AG04450 (cell line): Measurements from ENCODE around the gene SDC4. TPM values are rescaled to one million over a fixed set of nuclear protein-coding genes. Genes with fewer than 3 reads are reported as not detected.

Source experiments
- CTCF ChIA-PET: fragments of 300-600, 350-600 bp; formaldehyde crosslinking; extraction: SDS; loops from one replicate; lab custom pipeline; 2022; ENCODE audit warnings: antibody characterized with exemption, inconsistent platforms; lab: Charles Lee
- POLR2A ChIA-PET: fragments of 350-600 bp; formaldehyde crosslinking; extraction: SDS; loops from one replicate; lab custom pipeline; 2021; ENCODE audit warnings: antibody characterized with exemption, inconsistent platforms; lab: Yijun Ruan, JAX
- DNase-seq: peaks from one replicate; pipeline ENCODE4 v3.0.0-alpha.2; 2011; ENCODE audit warnings: low read depth, low spot score
- H3K27ac ChIP-seq: one replicate; pipeline ENCODE4 v1.5.1; 2012; ENCODE audit warnings: low read depth, low read length, control low read depth
- H3K27me3 ChIP-seq: one replicate; pipeline ENCODE4 v1.6.0; 2012; ENCODE audit warnings: low read length; ENCODE audit not compliant: control insufficient read depth, insufficient read depth
- H3K4me3 ChIP-seq: 2 replicates; pipeline ENCODE4 v1.5.1; 2011; ENCODE audit warnings: mild to moderate bottlenecking, low read depth, low read length, control low read depth
- H3K9me3 ChIP-seq: 2 replicates; pipeline ENCODE4 v1.5.1; 2012; ENCODE audit warnings: low read length; ENCODE audit not compliant: control insufficient read depth, insufficient read depth
- polyA plus RNA-seq: library from polyadenylated mRNA; depleted of rRNA; stranded (reverse); fragments of >200 nt; gene quantifications from 2 replicates; pipeline ENCODE4 v1.2.3, GENCODE V29; 2011
- TF ChIP-seq, protein P1 (sequence below): IDR thresholded peaks from 2 replicates; pipeline ENCODE4 v1.5.1; 2011; ENCODE audit warnings: low read depth, low read length, control low read depth, inconsistent platforms

Gene SDC4
- polyA plus RNA-seq, 1 experiment: 177 TPM

DNA sequence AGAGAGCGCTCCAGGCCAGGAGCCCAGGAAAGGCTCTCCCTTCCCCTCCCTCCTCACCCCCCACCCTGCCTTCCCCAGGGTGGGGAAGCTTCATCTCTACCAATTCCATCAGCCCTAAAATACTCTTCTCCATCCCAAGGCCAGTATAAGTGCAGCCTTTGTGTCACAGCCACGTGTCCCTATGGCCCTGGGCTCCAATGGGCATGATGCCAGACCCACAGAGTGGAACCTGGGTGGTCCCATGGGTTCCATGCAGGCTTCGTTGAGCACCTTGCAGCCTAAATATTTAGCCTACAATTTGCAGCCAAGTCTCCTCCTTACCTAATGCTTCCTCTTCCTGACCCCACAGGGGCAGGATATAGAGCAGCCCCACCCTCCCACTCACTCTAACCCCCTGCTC is 39.1 kb downstream of the SDC4 start:
- Histone ChIP-seq H3K27me3 (peaks cover 43% of the 10 kb centered on the region), H3K4me3 (no peak overlapping the region), H3K27ac (no peak overlapping the region), H3K9me3 (peaks cover 4% of the 10 kb centered on the region; the same call in 1 of the 2 replicates)
- POLR2A ChIA-PET: no interaction called here
- TF ChIP-seq, protein P1, sequence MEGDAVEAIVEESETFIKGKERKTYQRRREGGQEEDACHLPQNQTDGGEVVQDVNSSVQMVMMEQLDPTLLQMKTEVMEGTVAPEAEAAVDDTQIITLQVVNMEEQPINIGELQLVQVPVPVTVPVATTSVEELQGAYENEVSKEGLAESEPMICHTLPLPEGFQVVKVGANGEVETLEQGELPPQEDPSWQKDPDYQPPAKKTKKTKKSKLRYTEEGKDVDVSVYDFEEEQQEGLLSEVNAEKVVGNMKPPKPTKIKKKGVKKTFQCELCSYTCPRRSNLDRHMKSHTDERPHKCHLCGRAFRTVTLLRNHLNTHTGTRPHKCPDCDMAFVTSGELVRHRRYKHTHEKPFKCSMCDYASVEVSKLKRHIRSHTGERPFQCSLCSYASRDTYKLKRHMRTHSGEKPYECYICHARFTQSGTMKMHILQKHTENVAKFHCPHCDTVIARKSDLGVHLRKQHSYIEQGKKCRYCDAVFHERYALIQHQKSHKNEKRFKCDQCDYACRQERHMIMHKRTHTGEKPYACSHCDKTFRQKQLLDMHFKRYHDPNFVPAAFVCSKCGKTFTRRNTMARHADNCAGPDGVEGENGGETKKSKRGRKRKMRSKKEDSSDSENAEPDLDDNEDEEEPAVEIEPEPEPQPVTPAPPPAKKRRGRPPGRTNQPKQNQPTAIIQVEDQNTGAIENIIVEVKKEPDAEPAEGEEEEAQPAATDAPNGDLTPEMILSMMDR: no peak
- DNase-seq: no peak
- CTCF ChIA-PET: interaction anchor here (1.1 to 2.3 kb wide), 4 partner anchors 10 to 462 kb away, joined by 3 to 10 read pairs (median 4); no protein-coding TSS in a partner anchor

DNA sequence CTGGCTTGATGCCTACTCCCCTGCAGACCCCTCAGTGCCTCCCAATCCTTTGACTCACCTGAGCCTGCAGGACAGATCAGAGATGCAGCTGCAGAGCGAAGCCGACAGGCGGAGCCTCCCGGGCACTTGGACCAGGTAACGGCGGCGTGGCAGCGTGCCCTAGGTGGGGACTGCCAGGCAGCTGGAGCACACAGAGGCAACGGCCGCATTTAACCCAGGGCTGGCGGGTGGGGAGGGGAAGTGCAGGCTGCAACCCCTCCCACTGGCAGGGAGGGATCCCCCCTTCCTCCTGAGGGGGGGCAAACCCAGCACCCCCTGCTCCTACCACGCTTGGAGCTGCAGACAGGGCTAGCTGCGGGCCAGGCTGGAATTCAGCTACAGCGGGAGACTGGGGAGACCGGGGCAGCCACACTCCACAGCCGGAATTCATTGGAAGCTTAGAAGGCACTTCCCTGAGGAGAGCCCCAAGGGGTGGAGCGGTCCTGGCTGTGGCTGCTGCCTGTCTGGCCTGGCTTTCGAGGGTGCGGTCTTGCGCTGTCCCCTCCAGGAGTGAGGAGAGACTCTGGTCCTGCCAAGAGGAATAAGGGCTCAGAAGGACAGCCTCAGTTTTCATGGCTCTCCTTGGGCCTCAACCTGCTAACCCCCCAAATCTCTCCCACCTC is 40.0 kb downstream of the SDC4 start, which contains the start of gene MATN4:
MATN4 (minus strand) TSS at position 183 of the 662 bp plus-strand sequence. CDS start 2,717 bp downstream, outside the sequence.
- Histone ChIP-seq H3K27me3 (peaks cover 37% of the 10 kb centered on the region), H3K27ac (no peak within 1 kb of the TSS), H3K4me3 (no peak within 1 kb of the TSS), H3K9me3 (peaks cover 4% of the 10 kb centered on the region; the same call in 1 of the 2 replicates)
- ChIA-PET POLR2A (no interaction called here), CTCF (interaction anchor here (1.0 to 2.3 kb wide), 5 partner anchors 11 to 463 kb away, joined by 3 to 10 read pairs (median 5); no protein-coding TSS in a partner anchor)
- TF ChIP-seq, protein P1: 0 out of 2 replicates have a peak, but pooled peaks have one; percentile 3
- DNase-seq: no peak

DNA sequence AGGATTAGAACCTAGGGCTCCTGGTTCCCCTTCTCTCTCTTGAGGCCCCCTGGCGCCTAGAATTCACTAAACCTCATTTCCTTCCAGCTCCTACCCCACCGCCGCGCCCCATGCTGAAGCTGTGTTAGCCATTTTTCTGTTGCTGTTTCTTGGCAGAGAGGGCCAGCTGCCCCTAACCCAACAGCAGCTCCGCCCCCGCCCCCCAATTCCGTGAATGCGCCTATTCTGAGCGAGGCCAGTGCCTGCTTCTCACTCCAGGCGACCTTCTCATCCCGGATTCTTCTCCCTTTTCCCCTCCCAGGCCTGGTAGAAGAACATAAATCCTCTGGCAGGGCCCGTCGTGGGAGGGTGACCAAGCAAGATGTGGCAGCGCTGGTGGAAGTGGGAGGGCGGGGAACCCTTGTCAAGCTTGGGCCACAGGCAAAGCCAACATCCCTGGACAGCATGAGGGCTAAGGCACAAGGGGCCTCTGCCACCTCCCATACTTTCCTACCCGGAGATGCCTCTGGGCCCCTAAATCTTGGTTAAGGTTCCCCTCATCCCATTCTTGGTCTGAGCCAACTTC is 41.1 kb downstream of the SDC4 start:
- no peak overlapping the region for H3K4me3 ChIP-seq
- H3K9me3 ChIP-seq: peaks cover 4% of the 10 kb centered on the region; the same call in 1 of the 2 replicates
- no peak overlapping the region for H3K27ac ChIP-seq
- TF ChIP-seq, protein P1: no peak
- ChIA-PET POLR2A (no interaction called here), CTCF (interaction anchor here (0.6 to 2.1 kb wide), 4 partner anchors 17 to 479 kb away, joined by 3 to 8 read pairs (median 4); no protein-coding TSS in a partner anchor)
- no peak for DNase-seq
- peaks cover 35% of the 10 kb centered on the region for H3K27me3 ChIP-seq

DNA sequence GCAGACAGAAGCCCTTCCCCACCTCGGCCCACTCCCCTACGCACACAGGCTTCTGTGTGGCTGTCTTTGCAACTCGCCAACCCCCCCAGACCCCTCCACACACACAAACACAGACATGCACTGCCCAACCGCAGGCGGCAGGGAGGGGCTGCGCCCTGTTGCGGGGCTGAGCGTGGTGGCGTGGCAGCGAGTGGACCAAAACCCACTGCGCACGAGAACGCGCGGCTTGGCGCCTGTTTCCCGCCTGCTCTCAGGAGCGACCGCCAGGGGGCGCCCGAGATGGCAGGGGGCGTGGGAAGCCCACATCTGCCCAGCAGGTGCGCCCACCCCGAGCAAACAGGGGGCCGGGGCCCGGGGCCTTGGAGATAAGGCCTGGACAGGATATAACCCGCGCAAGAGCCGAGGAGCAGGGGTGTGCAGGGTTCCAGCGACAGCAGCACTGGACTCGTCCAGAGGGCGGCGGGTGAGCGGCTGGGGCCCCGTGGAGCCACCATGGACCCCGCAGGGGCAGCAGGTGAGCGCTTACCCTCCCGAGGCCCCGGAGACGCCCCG is 41.7 kb downstream of the SDC4 start, which contains the start of gene RBPJL:
RBPJL (plus strand) TSS at position 410 of the 552 bp plus-strand sequence; CDS start at position 493, 83 bp downstream.
- CTCF ChIA-PET: interaction anchor here (0.6 to 1.3 kb wide), 3 partner anchors 16 to 480 kb away, joined by 3 to 5 read pairs (median 5); no protein-coding TSS in a partner anchor
- H3K27ac ChIP-seq: no peak within 1 kb of the TSS
- DNase-seq: no peak
- H3K27me3 ChIP-seq: peaks cover 32% of the 10 kb centered on the region
- H3K9me3 ChIP-seq: peaks cover 4% of the 10 kb centered on the region; the same call in 1 of the 2 replicates
- TF ChIP-seq, protein P1: peak; percentile 81
- POLR2A ChIA-PET: no interaction called here
- H3K4me3 ChIP-seq: no peak within 1 kb of the TSS
